Measurements from ENCODE around the gene BEGAIN.
A peak's percentile ranks its signal among the peaks of the same experiment; 100 is the strongest.

Gene BEGAIN

DNA sequence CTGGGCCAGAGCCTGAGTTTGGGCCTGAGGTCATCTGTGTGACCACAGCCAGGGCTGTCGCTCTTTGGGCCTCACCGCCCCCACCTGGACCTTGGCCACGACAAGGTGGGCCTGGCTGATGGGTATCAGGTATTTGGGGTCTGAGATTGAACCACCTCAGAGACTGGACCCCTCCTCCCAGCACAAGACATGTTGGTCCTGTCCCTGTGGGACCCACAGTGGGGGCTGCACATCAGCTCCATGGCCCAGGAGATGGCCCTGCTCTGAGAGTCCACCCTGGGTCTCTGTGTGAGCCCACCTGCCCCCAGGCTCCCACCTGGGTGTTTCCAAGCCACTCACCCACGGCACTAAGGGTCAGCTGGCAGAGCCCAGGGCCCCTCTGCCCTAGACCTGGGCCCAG is 20.6 kb downstream of the BEGAIN start:
- DNase-seq = no peak

DNA sequence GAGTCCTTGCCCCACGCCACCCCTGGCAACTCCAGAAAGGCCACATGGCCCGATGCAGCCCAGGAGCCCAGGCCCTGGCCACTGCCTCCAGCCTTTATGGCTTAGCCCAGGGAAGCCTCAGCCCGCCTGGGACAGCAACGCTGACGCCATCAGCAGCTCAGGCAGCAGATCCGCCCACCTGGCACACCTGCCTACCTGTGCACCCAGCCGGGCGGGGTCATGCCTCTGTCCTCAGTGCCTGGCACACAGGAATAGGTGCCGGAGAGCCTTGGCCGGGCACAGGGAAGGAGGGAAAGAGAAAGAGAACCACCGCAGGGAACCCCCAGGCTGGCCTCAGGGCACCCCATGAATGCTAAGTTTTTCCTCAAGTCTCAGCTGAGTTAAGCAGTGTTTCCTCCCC is 21.1 kb downstream of the BEGAIN start:
- no peak for DNase-seq

DNA sequence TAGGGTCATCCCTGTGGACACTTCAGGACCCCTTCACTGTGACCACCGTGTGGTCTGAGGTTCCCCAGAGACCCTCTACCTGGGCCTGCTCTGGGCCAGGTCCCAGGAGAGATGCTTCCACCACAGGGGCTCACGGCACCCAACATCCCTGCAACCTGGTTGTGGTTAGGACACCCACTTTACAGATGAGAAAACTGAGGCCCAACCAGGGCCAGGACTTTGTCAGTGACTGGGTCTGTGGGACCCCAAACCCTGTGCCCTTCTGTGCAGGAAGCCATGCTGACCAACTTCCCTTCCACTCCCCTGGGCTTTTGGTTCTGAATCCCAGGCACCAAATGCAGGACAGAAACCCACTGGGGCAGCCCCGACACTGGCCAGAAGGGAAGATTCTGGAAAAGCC is 21.6 kb downstream of the BEGAIN start:
- no peak for DNase-seq

DNA sequence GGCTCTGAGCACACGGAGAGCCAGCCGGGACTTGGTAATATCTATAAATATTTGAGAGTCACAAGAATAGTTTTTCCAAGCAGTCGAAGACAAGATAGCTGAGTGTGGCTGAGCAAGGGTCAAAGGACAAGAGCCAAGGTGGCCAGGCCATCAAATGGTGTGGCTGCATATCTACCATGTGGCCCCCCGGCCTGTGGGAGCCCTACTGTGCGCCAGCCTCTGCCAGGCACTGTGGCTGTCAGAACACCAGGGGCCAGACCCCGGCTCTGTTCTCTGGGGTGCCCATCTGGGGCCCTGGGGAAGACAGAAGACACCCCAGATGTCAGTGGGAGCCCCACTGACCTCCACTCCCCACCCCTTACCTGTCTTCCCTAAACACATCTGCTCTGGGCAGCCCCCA is 22.7 kb downstream of the BEGAIN start:
- DNase-seq = no peak

DNA sequence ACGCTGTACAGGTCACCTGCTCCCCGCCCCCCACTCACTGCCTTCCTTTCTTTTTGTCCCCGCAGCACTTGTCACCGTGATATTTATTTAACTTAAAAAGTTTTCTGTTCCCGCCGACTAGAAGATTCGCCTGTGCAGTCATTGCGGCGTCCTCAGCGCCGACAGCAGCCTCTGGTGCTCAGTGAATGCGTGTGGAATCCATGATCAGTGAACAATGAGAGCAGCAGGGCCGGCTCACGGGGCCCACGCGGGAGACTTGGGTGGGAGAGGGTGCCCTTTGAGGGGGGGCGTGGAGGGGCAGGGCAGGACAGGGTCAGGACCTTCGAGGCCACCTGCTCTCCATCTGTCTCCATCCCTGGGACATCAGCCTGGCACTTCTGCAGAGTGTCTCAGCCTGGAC is 24.5 kb downstream of the BEGAIN start:
- no peak for DNase-seq

DNA sequence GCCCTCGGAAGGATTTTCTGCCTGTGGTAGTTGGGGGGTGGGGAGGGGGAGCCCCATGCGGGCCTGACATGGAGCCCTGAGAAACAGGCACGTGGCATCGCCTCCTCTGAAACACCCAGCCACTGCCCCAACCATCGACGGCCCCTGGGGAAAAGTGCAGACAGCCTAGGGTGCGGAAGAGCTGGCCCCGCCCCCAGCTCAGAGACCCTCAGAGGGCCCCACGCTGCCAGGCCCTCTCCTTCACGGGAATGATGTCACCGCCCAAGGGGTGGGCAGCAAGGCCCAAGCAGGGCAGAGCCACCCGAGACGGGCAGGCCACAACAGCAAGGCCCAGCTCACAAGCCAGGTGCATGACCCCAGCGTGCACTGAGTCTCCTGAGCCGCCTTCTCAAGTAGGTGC is 26.2 kb downstream of the BEGAIN start:
- no peak for DNase-seq

DNA sequence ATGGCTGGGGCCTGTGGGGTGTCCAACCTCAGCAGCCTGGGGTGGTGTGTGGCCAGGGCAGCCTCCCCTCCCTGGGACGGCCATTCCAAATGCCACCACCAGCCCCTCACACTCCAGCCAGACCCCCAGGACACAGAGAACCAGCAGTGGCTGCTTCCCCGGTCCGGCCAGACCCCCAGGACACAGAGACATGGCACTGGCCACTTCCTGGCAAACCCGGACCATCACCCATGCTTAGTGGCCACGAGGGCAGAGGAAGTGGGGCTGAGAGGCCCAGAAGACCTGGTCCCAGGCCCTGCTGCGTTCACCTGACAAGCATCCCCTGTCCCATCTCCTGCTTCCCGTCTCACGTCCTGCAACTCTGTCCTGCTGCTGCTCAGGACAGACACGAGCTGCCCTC is 26.7 kb downstream of the BEGAIN start:
- DNase-seq = no peak

DNA sequence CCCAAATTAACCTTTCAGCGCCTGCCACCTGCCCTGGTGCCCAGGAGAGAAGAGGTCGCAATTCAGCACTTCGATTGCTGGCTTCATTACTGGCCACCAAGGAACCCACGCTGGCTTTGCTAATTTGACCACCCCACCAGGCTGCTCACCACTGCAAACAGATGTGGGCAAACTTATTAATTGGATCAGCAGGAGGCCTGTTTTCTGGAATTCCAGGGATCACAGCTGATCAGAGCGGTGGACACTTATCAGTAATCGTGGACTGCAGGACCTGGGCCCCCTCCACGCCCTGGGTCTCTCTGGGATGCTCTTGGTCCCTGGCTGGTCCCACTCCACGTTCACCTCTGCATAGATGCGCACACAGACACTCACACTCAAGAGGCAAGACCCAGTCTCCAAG is 27.8 kb downstream of the BEGAIN start:
- no peak for DNase-seq

DNA sequence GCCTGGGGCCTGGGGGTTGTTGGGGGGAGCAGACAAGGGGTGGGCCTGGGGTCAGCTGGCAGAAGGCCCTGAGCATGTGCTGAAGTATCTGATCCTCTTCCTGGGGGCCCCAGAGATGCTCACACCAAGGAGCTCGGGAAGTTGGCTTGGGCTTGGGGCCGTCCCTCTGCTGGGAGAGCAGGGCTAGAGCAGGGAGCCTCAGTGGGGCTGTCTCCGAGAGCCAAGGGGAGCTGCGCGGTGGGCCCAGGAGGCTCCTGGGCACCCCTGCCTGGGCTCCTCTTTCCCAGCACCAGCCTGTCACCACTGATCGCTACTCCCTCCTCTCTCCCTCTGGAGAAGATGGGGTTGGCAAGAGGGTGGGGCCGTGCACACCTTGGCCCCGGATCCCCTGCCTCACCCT is 28.3 kb downstream of the BEGAIN start:
- no peak for DNase-seq

DNA sequence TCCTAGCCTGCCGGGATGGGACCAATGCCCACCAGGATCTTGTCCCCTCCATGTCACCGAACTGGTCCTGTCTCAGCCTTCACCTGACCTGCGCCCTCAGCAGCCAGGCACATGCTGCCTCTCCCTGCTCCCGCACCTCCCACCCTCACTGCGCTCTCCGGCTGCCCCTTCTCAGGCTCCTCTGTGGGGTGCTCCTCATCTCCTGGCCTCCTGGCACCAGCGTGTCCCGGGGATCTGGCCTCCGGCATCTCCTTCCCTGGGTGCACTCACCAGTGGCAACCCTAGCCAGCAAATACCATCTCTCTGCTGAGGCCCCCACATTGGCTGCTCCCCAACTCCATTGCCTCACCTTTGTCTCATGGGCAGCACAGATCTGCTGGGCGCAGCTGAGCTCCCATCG is 29.0 kb downstream of the BEGAIN start:
- no peak for DNase-seq

DNA sequence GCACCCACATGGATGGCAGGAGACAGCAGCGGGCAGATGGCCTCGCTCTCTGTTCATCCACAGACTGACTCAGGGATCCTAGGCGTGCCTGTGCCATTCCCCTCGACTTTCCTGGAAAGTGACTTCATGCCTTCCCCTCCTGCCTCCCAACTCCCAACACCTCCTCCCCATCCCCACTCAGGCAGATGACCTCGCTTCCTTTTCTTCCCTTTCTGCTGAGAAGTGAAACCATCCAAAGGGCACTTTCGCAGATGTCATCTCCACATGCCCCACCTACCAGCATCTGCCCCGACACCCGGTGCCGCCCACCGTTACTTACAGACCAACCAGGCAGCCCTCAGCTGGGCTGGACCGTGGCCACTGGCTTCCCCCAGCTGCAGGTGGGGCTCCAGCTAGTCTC is 29.6 kb downstream of the BEGAIN start:
- no peak for DNase-seq

DNA sequence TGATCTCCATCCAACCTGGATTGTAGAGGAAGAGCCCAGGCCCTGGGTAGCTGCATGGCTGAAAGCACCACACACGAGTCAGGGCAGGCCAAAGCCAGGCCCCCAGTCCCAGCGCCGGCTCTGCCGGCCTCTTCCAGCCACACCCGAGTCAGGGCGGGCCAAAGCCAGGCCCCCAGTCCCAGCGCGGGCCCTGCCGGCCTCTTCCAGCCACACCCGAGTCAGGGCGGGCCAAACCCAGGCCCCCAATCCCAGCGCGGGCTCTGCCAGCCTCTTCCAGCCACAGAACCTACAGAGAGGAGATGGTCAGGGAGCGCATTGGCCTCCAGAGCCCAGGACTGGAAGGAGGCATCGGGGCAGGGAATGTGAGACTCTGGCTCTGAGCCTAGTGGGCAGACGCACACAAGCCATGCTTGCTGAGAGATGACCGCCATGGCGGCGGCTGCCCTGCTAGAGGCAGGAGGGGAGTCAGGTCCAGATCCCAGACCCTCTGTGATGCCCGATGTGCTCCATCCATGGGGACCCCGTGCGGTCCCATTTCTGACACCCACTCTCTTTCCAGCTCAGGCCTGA is 30.2 kb downstream of the BEGAIN start:
- DNase-seq = no peak

DNA sequence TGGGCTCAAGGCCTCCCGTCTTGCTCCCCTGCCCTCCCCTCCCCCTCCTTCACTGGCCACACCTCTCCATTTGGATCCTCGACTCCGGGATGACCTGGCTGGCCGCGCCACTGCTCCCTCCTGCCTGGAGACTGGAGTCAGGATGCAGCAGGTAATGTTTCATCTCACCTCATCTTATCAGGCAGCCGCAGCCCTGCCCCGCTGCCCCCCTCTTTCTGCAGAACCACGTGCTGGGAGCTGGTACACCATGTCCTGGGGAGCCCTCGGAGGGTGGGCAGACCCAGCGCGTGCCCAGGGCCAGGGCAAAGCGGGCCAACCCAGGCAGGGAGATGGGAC is 31.1 kb downstream of the BEGAIN start:
- DNase-seq = no peak

DNA sequence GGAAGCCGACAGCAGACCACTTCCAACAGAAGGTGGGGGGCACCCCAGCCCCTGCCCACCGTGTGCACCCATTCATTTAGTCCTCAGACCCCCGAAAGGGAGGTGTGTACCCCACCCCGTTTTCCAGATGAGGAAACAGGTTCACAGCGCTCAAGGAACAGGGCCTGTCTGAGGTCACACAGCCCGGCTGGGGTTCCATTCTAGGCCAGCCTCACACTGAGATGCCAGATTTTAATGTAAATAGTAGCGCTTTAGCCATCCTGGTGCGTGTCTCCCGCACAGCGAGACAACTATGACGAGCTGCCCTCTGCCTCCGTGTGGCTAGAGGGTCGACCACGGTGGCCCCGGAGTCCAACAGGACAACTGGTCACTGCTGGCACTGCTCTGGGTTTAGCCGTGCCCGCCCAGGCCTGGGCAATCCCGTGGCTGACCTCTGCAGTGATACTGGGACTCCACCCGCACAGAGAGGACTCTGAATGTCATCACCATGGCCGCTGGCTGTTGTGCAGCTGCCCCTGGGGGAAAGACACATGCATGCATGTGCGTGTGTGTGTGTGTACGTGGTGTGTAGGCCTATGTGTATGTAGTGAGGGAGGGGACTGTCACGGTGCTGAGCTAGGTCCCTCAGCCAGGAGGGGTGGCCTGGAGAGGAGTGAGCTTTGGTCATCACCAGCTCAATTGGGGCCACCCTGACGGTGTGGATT is 31.6 kb downstream of the BEGAIN start:
- DNase-seq = no peak

DNA sequence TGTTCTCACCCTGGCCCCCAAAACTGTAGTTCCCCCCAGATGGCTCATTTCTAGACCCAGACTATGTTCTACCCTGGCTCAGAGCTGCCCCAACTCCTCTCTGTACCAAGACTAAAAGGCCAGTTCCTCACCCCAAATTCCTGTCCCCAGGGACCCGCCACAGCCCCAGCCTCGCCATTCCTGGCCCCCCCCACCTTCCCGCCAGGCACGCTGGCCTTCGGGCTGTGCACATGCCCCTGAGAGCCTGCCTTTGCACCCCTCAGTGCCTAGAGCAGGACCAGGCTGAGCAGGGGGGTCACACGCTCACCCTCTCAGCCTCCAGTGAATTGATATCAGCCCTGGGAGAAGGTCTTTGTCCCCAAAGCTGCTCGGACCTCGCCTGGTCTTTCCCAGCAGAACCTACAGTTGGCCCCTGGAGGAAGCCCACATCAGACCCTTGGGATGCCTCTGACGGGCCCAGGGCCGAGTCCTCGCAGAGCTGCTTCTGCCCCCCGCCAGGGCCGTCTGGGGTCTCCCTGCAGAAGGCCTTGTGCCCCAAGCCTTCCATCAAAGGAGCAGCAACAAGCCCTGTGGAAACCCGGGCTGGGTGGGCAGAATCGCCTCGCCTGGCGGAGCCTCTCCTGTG is 32.4 kb downstream of the BEGAIN start:
- no peak for DNase-seq

DNA sequence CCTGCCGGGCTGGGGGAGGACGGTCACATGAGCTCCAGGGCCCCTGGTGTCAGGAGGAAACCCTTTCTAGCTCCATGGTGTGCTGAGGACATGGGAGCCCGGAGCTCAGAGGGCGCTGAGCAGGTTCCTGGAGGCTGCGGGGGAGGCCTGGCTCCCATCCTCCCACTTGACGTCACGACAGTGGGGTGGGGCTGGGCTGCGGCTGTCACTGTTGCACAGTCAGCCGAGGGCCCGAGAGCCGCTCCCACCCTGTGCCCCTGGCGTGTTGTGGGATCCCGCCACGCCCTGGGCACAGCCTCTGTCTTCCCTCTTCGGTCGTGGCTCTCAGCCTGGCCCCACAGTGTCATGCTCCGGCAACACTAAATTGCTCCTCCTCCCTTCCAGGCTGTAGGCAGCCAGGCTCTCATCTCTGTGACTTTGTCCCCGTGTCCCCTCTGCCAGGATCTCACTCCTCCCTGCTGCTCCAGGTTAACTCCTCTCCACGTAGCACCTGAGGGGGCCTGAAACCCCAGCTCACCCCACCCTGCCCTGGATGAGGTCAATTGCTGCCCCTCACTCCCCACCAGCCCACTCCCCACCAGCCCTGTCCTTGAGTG is 33.0 kb downstream of the BEGAIN start:
- peak; percentile 24 for DNase-seq

DNA sequence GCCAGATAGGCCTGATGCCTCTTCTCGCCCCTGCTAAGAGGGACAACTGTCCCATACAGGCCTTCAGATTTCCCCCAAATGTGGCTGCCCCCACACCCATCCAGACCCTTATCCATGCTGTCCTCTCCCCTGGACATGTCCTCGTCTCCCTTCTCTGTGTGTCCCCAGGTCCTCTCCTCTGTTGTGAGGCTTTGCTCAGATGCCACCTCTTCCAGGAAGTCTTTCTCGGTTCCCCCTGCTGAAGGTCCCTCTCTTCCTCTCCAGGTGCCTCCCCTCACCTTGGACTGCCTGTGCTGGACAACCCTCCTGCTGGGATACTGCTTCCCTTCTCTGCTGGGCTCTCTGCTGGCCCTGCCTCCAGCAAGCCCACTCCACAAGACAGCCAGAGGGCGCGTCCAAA is 33.7 kb downstream of the BEGAIN start:
- no peak for DNase-seq

DNA sequence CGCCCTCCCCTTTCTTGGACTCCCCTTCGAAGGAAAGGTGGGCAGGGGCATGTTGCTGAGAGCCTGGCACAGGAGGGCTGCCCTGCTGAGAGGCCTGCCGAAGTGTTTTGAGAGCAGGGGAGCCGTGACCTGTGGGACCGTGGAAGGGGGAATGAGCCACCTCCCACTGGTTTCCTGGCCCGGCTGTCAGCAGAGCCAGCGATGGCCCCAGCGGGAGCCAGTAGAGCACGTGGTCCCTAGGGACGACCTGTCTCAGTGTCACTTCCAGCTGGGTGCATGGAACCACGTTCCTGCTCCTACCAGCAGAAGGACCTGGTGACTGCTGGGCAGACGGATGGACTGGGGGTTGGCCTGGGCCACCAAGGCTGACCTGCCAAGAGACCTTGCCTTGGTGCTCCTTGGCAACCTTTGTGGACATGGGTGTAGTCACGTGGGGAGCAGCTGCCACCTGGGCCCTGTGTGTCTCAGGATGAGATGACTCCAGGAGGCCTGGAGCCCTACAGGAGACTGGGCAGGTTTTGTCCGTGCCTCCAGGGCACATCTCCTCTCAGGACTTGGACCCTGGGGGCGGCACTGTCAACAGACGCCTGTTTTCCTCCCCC is 34.6 kb downstream of the BEGAIN start:
- DNase-seq = no peak

DNA sequence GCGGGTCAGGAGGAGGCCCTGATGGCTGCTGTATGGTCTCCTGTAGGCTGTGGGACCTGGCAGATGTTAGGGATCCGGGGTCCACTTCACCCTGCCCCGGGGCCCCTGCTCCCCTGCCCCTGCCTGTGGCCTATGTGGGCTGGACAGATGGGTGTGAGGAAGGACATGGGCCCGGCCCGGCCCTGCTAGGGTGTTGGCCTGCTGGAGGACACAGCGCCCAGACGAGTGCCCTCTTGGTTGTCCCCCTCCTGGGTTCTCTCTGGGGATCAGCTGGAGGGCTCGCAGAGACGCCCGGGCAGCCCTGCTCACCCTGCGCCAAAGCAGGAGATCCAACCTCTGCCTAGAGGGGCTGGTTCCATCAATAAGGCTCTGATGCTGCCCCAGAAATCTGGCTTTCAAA is 36.2 kb downstream of the BEGAIN start:
- DNase-seq = no peak

DNA sequence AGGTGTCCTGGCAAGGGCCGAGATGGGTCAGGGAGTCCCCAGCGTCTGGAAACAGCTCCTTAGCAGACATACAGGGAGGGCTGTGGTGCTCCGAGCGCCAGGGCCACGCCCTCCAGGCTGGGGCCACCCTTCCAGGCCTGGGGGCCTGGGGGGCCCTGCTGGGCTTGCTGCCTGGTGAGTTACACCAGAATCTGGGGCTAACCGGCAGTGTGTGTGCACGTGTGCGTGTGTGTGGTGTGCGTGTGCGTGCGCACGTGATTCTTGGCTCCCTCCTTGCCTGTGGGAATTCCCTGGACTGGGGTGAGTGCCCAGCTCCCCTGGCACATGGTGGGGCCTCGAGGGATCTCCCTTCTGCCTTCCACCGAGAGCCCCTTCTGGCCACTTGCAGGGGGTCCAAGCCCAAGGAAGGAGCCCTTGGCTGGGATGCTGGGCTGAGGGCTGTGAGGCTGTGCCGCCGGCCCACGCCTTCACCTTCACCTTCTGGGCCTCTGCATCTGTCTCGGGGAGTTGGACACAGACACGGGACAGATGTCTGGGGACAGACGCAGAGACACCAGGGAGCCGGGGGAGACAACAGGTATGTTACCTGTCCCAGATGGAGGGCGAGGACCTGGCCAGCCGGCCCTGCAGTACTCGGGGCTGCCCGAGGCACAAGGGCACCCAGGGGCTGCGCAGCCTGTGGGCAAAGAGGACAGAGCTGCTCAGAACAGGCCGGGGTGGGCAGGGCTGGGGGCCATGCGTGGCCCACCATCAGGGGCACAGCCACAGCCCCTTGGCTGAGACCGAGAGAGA is 37.2 kb downstream of the BEGAIN start:
- no peak for DNase-seq

DNA sequence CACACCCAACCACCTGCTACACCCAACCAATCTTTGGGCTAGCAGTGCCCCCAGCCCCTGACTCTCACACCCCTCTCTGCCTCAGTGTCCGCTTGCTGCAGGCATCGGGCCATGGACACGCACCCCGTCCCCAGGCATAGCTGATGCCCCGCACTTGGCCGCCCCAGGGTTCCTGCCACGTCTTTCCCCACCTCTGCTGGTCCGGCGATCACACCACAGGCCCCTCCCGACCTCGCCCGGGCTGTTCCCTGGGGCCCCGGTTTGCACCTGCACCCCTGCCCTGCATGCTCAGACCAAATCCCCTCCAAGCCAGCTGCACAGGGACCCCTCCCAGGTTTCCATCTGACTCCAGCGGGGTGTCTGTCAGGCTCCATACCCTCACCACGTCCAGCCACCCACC is 38.3 kb downstream of the BEGAIN start:
- no peak for DNase-seq

DNA sequence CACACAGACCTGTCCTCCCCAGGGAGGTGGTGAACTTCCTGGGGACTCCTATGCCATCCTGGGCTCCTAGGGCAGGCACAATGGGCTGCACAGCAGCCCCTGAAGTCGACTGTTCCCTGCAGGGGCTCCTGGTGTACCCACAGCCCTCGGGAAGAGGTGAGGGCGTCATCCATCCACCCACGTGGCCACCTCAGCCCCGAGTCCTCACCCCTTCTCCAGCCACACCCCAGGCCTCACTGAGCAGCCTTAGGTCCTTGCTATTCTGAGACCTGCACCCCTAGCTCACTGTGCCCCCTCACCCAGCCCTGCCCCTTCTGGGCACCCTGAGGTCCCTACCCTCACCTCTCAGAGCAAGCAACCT is 38.9 kb downstream of the BEGAIN start:
- DNase-seq = no peak

DNA sequence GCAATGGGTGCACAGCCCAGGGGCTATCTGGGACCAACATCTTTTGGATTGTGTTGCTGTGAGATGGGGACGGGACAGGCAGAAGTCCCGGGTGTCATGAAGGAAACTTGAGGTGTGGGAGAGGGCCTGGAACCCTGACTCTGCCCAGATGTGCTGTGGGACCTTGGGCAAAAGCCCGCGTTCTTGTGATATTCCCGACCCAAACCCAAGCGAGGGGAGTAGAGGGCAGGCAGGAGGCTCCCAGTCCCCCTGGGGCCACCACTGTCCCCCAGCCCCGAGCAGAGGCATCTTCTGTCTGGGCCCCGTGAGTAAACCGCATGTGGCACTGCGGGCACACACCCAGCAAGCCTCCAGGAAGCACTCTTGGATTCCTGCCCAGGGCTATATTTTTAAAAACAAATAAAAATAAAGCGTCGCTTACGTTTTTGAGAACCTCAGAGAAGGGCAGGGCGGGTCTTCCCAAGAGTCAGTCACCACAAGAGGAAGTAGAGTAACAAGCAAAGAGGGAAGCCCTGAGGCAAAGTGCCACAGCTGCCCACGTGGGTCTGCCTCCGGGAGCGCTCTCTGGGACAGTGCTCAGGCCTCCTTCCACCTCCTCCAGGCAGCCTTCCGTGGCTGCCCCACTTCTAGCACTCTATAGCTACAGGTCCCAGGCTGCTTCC is 39.5 kb downstream of the BEGAIN start:
- peak; percentile 49 for DNase-seq

Measured in CD4-positive, alpha-beta T cell treated with Interleukin-12 subunit alpha and Interleukin-12 subunit beta, for 1 hour (primary cell).